Right lobe of liver (tissue), 4 donors: ENCODE results near the gene SUN1.

Experiments used
- CTCF ChIP-seq, 4 donors: fragments of 200-600 bp in 3 of 4; fragments of 450-650 bp in 1 of 4; IDR thresholded peaks; one replicate each; pipeline versions ENCODE4 v1.5.1 to v1.8.0; 2016 to 2022; ENCODE audit warnings: antibody characterized with exemption in 4 of 4, mild to moderate bottlenecking in 2 of 4
- POLR2A ChIP-seq: fragments of 450-650 bp; IDR thresholded peaks from one replicate; pipeline ENCODE4 v1.6.1; 2017; ENCODE audit warnings: antibody characterized with exemption, mild to moderate bottlenecking
- donor health status: DM: no; HTN: no; CAD: no.
- donor health status: DM: no; HTN: no; CAD: no.
- donor health status: DM: no; HTN: yes; CAD: no.

- TF ChIP-seq POLR2A (no peak), CTCF (IDR thresholded peaks at IDR 0.05) (no peak)
Measured at GRCh38 chr7:906776-907157, 74.5 kb downstream of the SUN1 start.
